ENCODE results near the gene AP3B2.

The AP3B2 gene

DNA sequence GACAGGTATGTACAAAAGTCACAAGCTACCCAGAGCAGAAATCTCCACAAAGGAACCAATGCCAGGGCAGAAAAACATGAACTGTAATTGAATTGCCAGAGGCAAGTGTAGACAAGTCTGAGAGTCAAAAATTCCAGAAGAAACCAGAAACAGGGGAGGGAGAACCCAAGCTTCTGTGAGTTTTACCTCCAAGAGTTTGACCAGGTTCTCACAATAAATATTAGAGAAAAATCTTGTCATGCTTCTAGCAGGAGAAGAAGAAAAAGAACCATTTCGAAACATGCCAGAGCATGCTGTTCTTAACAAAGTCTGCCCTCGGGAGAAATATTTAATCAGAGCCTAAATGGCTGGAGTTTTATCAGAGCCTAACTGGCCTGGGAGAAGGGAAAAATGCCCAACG lies 32.5 kb upstream of the AP3B2 start:
- no peak overlapping the region for H2AFZ ChIP-seq (ENCODE audit: low read depth, low read length)
- no peaks in the 10 kb centered on the region for H3K27me3 ChIP-seq (ENCODE audit: insufficient read depth, low read length, poor library complexity)
- H3K4me2 ChIP-seq (ENCODE audit: insufficient read depth, low read length): no peak overlapping the region
- no peak for ATAC-seq (ENCODE audit: insufficient read depth, low read depth)
- H4K20me1 ChIP-seq (ENCODE audit: insufficient read depth, low read length): no peaks in the 10 kb centered on the region
- no peaks in the 10 kb centered on the region for H3K79me2 ChIP-seq (ENCODE audit: insufficient read depth, low read length)
- no peak overlapping the region for H3K4me3 ChIP-seq (ENCODE audit: low read depth in 1 of 2, low read length in 2 of 2)
- no peak overlapping the region for H3K9ac ChIP-seq (ENCODE audit: low read depth, low read length)
- no peaks in the 10 kb centered on the region for H3K36me3 ChIP-seq (ENCODE audit: insufficient read depth, low read length)
- DNase-seq: no peak
- H3K9me3 ChIP-seq (ENCODE audit: insufficient read depth, low read length, severe bottlenecking): no peaks in the 10 kb centered on the region
- H3K27ac ChIP-seq (ENCODE audit: low read length): no peak overlapping the region
- H3K4me1 ChIP-seq (ENCODE audit: insufficient read depth, low read length): no peaks in the 10 kb centered on the region
- no peak for TF ChIP-seq EZH2 (IDR thresholded peaks at IDR 0.05; ENCODE audit: borderline replicate concordance, low read depth, low read length, severe bottlenecking)
- no peak for TF ChIP-seq CTCF (IDR thresholded peaks at IDR 0.05; ENCODE audit: borderline replicate concordance, extremely low read depth, low read length, poor library complexity, severe bottlenecking)

DNA sequence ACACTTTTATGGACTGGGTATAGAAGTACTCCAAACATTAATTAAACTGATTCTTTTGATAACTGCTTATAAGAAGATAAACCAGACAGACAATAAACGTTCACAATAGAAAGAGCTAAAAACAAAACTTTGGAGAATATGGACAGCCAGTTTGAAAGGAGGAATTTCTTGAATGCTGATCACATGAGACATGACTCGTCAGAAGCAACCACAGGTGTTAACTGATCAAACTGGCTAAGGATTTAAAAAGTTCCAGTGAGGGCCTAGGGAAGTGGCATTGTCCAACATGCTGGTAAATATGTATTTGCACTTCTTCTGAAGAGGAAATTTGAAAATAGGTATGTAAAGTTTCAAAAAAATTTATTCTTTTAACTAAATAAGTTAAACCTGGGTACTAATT lies 29.4 kb upstream of the AP3B2 start:
- no peak overlapping the region for H3K9ac ChIP-seq (ENCODE audit: low read depth, low read length)
- H2AFZ ChIP-seq (ENCODE audit: low read depth, low read length): no peak overlapping the region
- H3K79me2 ChIP-seq (ENCODE audit: insufficient read depth, low read length): no peaks in the 10 kb centered on the region
- H3K27me3 ChIP-seq (ENCODE audit: insufficient read depth, low read length, poor library complexity): no peaks in the 10 kb centered on the region
- H4K20me1 ChIP-seq (ENCODE audit: insufficient read depth, low read length): no peaks in the 10 kb centered on the region
- no peaks in the 10 kb centered on the region for H3K9me3 ChIP-seq (ENCODE audit: insufficient read depth, low read length, severe bottlenecking)
- TF ChIP-seq EZH2 (IDR thresholded peaks at IDR 0.05; ENCODE audit: borderline replicate concordance, low read depth, low read length, severe bottlenecking) (no peak), CTCF (IDR thresholded peaks at IDR 0.05; ENCODE audit: borderline replicate concordance, extremely low read depth, low read length, poor library complexity, severe bottlenecking) (no peak)
- DNase-seq (no peak), ATAC-seq (ENCODE audit: insufficient read depth, low read depth) (no peak)
- no peaks in the 10 kb centered on the region; the same call in 1 of the 2 replicates for H3K36me3 ChIP-seq (ENCODE audit: insufficient read depth, low read length)
- no peaks in the 10 kb centered on the region for H3K4me1 ChIP-seq (ENCODE audit: insufficient read depth, low read length)
- no peak overlapping the region for H3K27ac ChIP-seq (ENCODE audit: low read length)
- H3K4me3 ChIP-seq (ENCODE audit: low read depth in 1 of 2, low read length in 2 of 2): no peak overlapping the region
- H3K4me2 ChIP-seq (ENCODE audit: insufficient read depth, low read length): no peak overlapping the region

- H2AFZ ChIP-seq (ENCODE audit: low read depth, low read length): no peak overlapping the region
- H3K9ac ChIP-seq (ENCODE audit: low read depth, low read length): no peak overlapping the region
- no peaks in the 10 kb centered on the region for H3K27me3 ChIP-seq (ENCODE audit: insufficient read depth, low read length, poor library complexity)
- H3K9me3 ChIP-seq (ENCODE audit: insufficient read depth, low read length, severe bottlenecking): no peaks in the 10 kb centered on the region
- no peak overlapping the region for H3K4me2 ChIP-seq (ENCODE audit: insufficient read depth, low read length)
- no peaks in the 10 kb centered on the region for H3K4me1 ChIP-seq (ENCODE audit: insufficient read depth, low read length)
- H3K79me2 ChIP-seq (ENCODE audit: insufficient read depth, low read length): no peaks in the 10 kb centered on the region
- H3K36me3 ChIP-seq (ENCODE audit: insufficient read depth, low read length): no peaks in the 10 kb centered on the region; the same call in 1 of the 2 replicates
- H3K27ac ChIP-seq (ENCODE audit: low read length): no peak overlapping the region
- ATAC-seq (ENCODE audit: insufficient read depth, low read depth) (no peak), DNase-seq (no peak)
- no peaks in the 10 kb centered on the region for H4K20me1 ChIP-seq (ENCODE audit: insufficient read depth, low read length)
- no peak for TF ChIP-seq EZH2 (IDR thresholded peaks at IDR 0.05; ENCODE audit: borderline replicate concordance, low read depth, low read length, severe bottlenecking)
- no peak overlapping the region for H3K4me3 ChIP-seq (ENCODE audit: low read depth in 1 of 2, low read length in 2 of 2)
These were observed 28.3 kb upstream of the AP3B2 start for GRCh38 chr15:82737975-82738374.

DNA sequence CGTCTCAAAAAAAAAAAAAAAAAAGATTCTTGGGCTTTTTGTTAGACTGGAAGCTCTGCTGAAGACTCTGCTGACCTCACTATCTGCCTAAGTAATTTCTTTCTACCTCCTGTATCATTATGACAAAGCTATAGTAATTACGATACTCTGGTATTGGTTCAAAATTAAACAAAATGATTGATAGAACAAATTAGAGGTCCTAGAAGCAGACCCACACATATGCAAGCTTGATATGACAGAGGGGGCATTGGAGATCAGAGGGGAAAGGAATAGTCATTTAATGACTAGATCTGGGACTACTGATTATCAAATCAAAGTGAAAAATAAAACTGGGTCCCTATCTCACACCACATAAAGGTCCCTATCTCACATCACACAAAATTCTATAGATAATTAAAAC lies 21.9 kb upstream of the AP3B2 start:
- H3K27ac ChIP-seq (ENCODE audit: low read length): no peak overlapping the region
- no peak overlapping the region for H3K4me2 ChIP-seq (ENCODE audit: insufficient read depth, low read length)
- H3K27me3 ChIP-seq (ENCODE audit: insufficient read depth, low read length, poor library complexity): no peaks in the 10 kb centered on the region
- no peaks in the 10 kb centered on the region for H3K36me3 ChIP-seq (ENCODE audit: insufficient read depth, low read length)
- no peak for DNase-seq
- H3K9me3 ChIP-seq (ENCODE audit: insufficient read depth, low read length, severe bottlenecking): no peaks in the 10 kb centered on the region
- ATAC-seq (ENCODE audit: insufficient read depth, low read depth): no peak
- H3K9ac ChIP-seq (ENCODE audit: low read depth, low read length): no peak overlapping the region
- no peaks in the 10 kb centered on the region for H3K4me1 ChIP-seq (ENCODE audit: insufficient read depth, low read length)
- no peak overlapping the region for H2AFZ ChIP-seq (ENCODE audit: low read depth, low read length)
- no peaks in the 10 kb centered on the region for H3K79me2 ChIP-seq (ENCODE audit: insufficient read depth, low read length)
- no peaks in the 10 kb centered on the region for H4K20me1 ChIP-seq (ENCODE audit: insufficient read depth, low read length)
- TF ChIP-seq EZH2 (IDR thresholded peaks at IDR 0.05; ENCODE audit: borderline replicate concordance, low read depth, low read length, severe bottlenecking) (no peak), CTCF (IDR thresholded peaks at IDR 0.05; ENCODE audit: borderline replicate concordance, extremely low read depth, low read length, poor library complexity, severe bottlenecking) (no peak)
- H3K4me3 ChIP-seq (ENCODE audit: low read depth in 1 of 2, low read length in 2 of 2): no peak overlapping the region
